ENCODE measurements around the gene SNX19.

GRCh38 chr11:130865091-130865773 is 51.0 kb downstream of the SNX19 start:
- TF ChIP-seq CTCF (IDR thresholded peaks at IDR 0.05) (no peak), POLR2AphosphoS5 (IDR thresholded peaks at IDR 0.05; ENCODE audit: low read depth, low read length) (no peak), TCF7L2 (IDR thresholded peaks at IDR 0.05; ENCODE audit: low read depth, low read length) (no peak), REST (IDR thresholded peaks at IDR 0.05; ENCODE audit: insufficient read depth in 1 of 2, low read depth in 2 of 2, low read length in 1 of 2) (no peak), SIN3A (IDR thresholded peaks at IDR 0.05; ENCODE audit: borderline replicate concordance, insufficient read depth, low read depth, low read length) (no peak)

Data from Panc1 (cell line).